ENCODE data around the gene BACH1.
"Not testable (repeated sequence)": the region's sequence is repeated elsewhere in the genome, so short reads cannot be mapped to it uniquely, and the experiment has no call there.

- not testable (repeated sequence) for TF ChIP-seq CTCF, POLR2A, POLR2AphosphoS5 (IDR thresholded peaks at IDR 0.05)
Measured at GRCh38 chr21:29253861-29254260, 44.9 kb upstream of the BACH1 start.

All from breast epithelium (tissue), 3 donors.